ENCODE measurements around the gene OR4D6. TPM values are rescaled to one million over a fixed set of nuclear protein-coding genes. Genes with fewer than 3 reads are reported as not detected.
"Not testable (repeated sequence)": the region's sequence is repeated elsewhere in the genome, so short reads cannot be mapped to it uniquely, and the experiment has no call there.

OR4D6 gene
- not detected for polyA plus RNA-seq (ENCODE audit: insufficient read length)

- no peak for DNase-seq (ENCODE audit: low read depth)
These were observed at the start of gene OR4D6 for GRCh38 chr11:59456661-59457060. TSS of gene OR4D6 (plus strand) at chr11:59456961. CDS start at chr11:59456961, 0 bp downstream.

GRCh38 chr11:59413646-59414045, 43.1 kb upstream of the OR4D6 start:
- DNase-seq (ENCODE audit: low read depth), result no peak

GRCh38 chr11:59415111-59415510, 41.6 kb upstream of the OR4D6 start:
- no peak for DNase-seq (ENCODE audit: low read depth)

- DNase-seq (ENCODE audit: low read depth), result no peak
These were observed 40.1 kb upstream of the OR4D6 start for GRCh38 chr11:59416613-59417012.

GRCh38 chr11:59417023-59417422, 39.7 kb upstream of the OR4D6 start:
- DNase-seq (ENCODE audit: low read depth), result no peak

- no peak for DNase-seq (ENCODE audit: low read depth)
These were observed 38.6 kb upstream of the OR4D6 start for GRCh38 chr11:59418156-59418555.

GRCh38 chr11:59423835-59424234, 32.9 kb upstream of the OR4D6 start:
- no peak for DNase-seq (ENCODE audit: low read depth)

GRCh38 chr11:59425131-59425530, 31.6 kb upstream of the OR4D6 start:
- no peak for DNase-seq (ENCODE audit: low read depth)

- no peak for DNase-seq (ENCODE audit: low read depth)
These were observed 30.2 kb upstream of the OR4D6 start, which contains the start of gene OR5A2 for GRCh38 chr11:59426361-59427067. TSS of gene OR5A2 (minus strand) at chr11:59426413. CDS start at chr11:59422953, 3,460 bp downstream.

- DNase-seq (ENCODE audit: low read depth), result no peak
These were observed 29.7 kb upstream of the OR4D6 start for GRCh38 chr11:59427068-59427382.

GRCh38 chr11:59429924-59430516, 26.7 kb upstream of the OR4D6 start:
- DNase-seq (ENCODE audit: low read depth), result peak; percentile 2

- DNase-seq (ENCODE audit: low read depth), result no peak
These were observed 20.6 kb upstream of the OR4D6 start, which contains the start of gene OR5A1 for GRCh38 chr11:59436169-59436568. TSS of gene OR5A1 (plus strand) at chr11:59436469. CDS start at chr11:59443169, 6,700 bp downstream.

- no peak for DNase-seq (ENCODE audit: low read depth)
These were observed 19.0 kb upstream of the OR4D6 start for GRCh38 chr11:59437770-59438169.

GRCh38 chr11:59445624-59446023, 11.1 kb upstream of the OR4D6 start:
- DNase-seq (ENCODE audit: low read depth), result not testable (repeated sequence)

GRCh38 chr11:59448484-59448883, 8.3 kb upstream of the OR4D6 start:
- no peak for DNase-seq (ENCODE audit: low read depth)

GRCh38 chr11:59459916-59460315, 3.2 kb downstream of the OR4D6 start:
- peak; percentile 26 for DNase-seq (ENCODE audit: low read depth)

- DNase-seq (ENCODE audit: low read depth), result peak; percentile 63
These were observed 6.5 kb downstream of the OR4D6 start for GRCh38 chr11:59463190-59463641.

GRCh38 chr11:59473015-59473414, 16.3 kb downstream of the OR4D6 start, which contains the start of gene OR4D10:
TSS of gene OR4D10 (plus strand) at chr11:59473315. CDS start at chr11:59477430, 4,115 bp downstream.
- DNase-seq (ENCODE audit: low read depth), result no peak

GRCh38 chr11:59475176-59475575, 18.4 kb downstream of the OR4D6 start:
- DNase-seq (ENCODE audit: low read depth), result no peak

GRCh38 chr11:59479906-59480305, 23.1 kb downstream of the OR4D6 start:
- DNase-seq (ENCODE audit: low read depth), result no peak

- DNase-seq (ENCODE audit: low read depth), result no peak
These were observed 23.6 kb downstream of the OR4D6 start for GRCh38 chr11:59480359-59480758.

- DNase-seq (ENCODE audit: low read depth), result no peak
These were observed 45.2 kb downstream of the OR4D6 start for GRCh38 chr11:59501931-59502330.

- DNase-seq (ENCODE audit: low read depth), result no peak
These were observed 46.5 kb downstream of the OR4D6 start, which contains the start of gene OR4D11 for GRCh38 chr11:59503276-59503675. TSS of gene OR4D11 (plus strand) at chr11:59503576. CDS start at chr11:59503576, 0 bp downstream.
